ENCODE measurements around the gene RPS18. TPM values are rescaled to one million over a fixed set of nuclear protein-coding genes. Genes with fewer than 3 reads are reported as not detected.

RPS18 gene
- total RNA-seq, 2 experiments from 2014 or later = 5,497 to 5,551 TPM

- CTCF ChIA-PET = interaction anchor here (0.6 to 3.2 kb wide), 5 partner anchors 24 to 118 kb away, joined by 3 to 29 read pairs (median 6); partner anchors contain the start of genes B3GALT4, PFDN6 and WDR46
- H3K4me3 Mint-ChIP-seq = peak overlapping the region; percentile 99
- peaks cover 61% of the 10 kb centered on the region for H3K4me1 Mint-ChIP-seq (ENCODE audit: low read depth)
- no peaks in the 10 kb centered on the region for H3K27me3 Mint-ChIP-seq (ENCODE audit: low read depth)
- peak overlapping the region; percentile 99 for H3K27ac Mint-ChIP-seq
- peaks cover 37% of the 10 kb centered on the region for H3K36me3 Mint-ChIP-seq (ENCODE audit: low read depth)
- intact Hi-C loops (cut with micrococcal nuclease) = loop anchor here (2.0 to 10.0 kb wide), 4 partner anchors 106 to 468 kb away; partner anchors contain the start of genes CUTA and PSMB8
- peak; percentile 77 for DNase-seq
- no peaks in the 10 kb centered on the region for H3K9me3 Mint-ChIP-seq
Measured at GRCh38 chr6:33313105-33313708, 41.3 kb downstream of the RPS18 start.

- H3K27ac Mint-ChIP-seq = peak within 1 kb of the TSS; percentile 99
- CTCF ChIA-PET = interaction anchor here (0.6 to 3.2 kb wide), 5 partner anchors 25 to 117 kb away, joined by 3 to 29 read pairs (median 6); partner anchors contain the start of genes B3GALT4, PFDN6 and WDR46
- peak; percentile 91 for DNase-seq
- no peaks in the 10 kb centered on the region for H3K27me3 Mint-ChIP-seq (ENCODE audit: low read depth)
- H3K4me1 Mint-ChIP-seq (ENCODE audit: low read depth) = peaks cover 62% of the 10 kb centered on the region
- H3K36me3 Mint-ChIP-seq (ENCODE audit: low read depth) = peaks cover 35% of the 10 kb centered on the region
- intact Hi-C loops (cut with micrococcal nuclease) = loop anchor here (1.0 to 10.0 kb wide), 10 partner anchors 9 to 469 kb away; partner anchors contain the start of genes CUTA, PSMB8 and VPS52
- peak within 1 kb of the TSS; percentile 99 for H3K4me3 Mint-ChIP-seq
- no peaks in the 10 kb centered on the region for H3K9me3 Mint-ChIP-seq
Measured at GRCh38 chr6:33313709-33314514, 42.0 kb downstream of the RPS18 start, which contains the start of gene TAPBP. TSS of gene TAPBP (minus strand) at chr6:33314078. CDS start at chr6:33314041, 37 bp downstream.

- Mint-ChIP-seq H3K9me3 (no peaks in the 10 kb centered on the region), H3K27me3 (ENCODE audit: low read depth) (no peaks in the 10 kb centered on the region), H3K4me1 (ENCODE audit: low read depth) (peaks cover 66% of the 10 kb centered on the region), H3K36me3 (ENCODE audit: low read depth) (peaks cover 36% of the 10 kb centered on the region), H3K4me3 (peak overlapping the region; percentile 99), H3K27ac (peak overlapping the region; percentile 99)
- CTCF ChIA-PET = no interaction called here
- intact Hi-C loops (cut with micrococcal nuclease) = loop anchor here (1.0 to 10.0 kb wide), 9 partner anchors 9 to 470 kb away; partner anchors contain the start of genes PSMB8 and VPS52
- peak; percentile 80 for DNase-seq
Measured at GRCh38 chr6:33314515-33314942, 42.7 kb downstream of the RPS18 start.

- intact Hi-C loops (cut with micrococcal nuclease) = loop anchor here (1.0 to 10.0 kb wide), 9 partner anchors 8 to 470 kb away; partner anchors contain the start of genes PSMB8 and VPS52
- Mint-ChIP-seq H3K36me3 (ENCODE audit: low read depth) (peaks cover 41% of the 10 kb centered on the region), H3K27ac (peak overlapping the region; percentile 99), H3K4me1 (ENCODE audit: low read depth) (peaks cover 69% of the 10 kb centered on the region), H3K4me3 (peak overlapping the region; percentile 99), H3K9me3 (no peaks in the 10 kb centered on the region), H3K27me3 (ENCODE audit: low read depth) (no peaks in the 10 kb centered on the region)
- DNase-seq = no peak
- CTCF ChIA-PET = no interaction called here
Measured at GRCh38 chr6:33314943-33315792, 43.3 kb downstream of the RPS18 start.

GRCh38 chr6:33315793-33316602 lies 44.1 kb downstream of the RPS18 start:
- DNase-seq = no peak
- CTCF ChIA-PET = no interaction called here
- H3K9me3 Mint-ChIP-seq = no peaks in the 10 kb centered on the region
- no peak overlapping the region for H3K27ac Mint-ChIP-seq
- peaks cover 75% of the 10 kb centered on the region for H3K4me1 Mint-ChIP-seq (ENCODE audit: low read depth)
- H3K4me3 Mint-ChIP-seq = peak overlapping the region; percentile 99
- peaks cover 41% of the 10 kb centered on the region for H3K36me3 Mint-ChIP-seq (ENCODE audit: low read depth)
- no peaks in the 10 kb centered on the region for H3K27me3 Mint-ChIP-seq (ENCODE audit: low read depth)
- intact Hi-C loops (cut with micrococcal nuclease) = loop anchor here (2.0 to 10.0 kb wide), 2 partner anchors 67 to 471 kb away; partner anchors contain the start of gene PSMB8

- H3K27me3 Mint-ChIP-seq (ENCODE audit: low read depth) = no peaks in the 10 kb centered on the region
- H3K36me3 Mint-ChIP-seq (ENCODE audit: low read depth) = peaks cover 42% of the 10 kb centered on the region
- H3K4me1 Mint-ChIP-seq (ENCODE audit: low read depth) = peaks cover 76% of the 10 kb centered on the region
- no peak for DNase-seq
- intact Hi-C loops (cut with micrococcal nuclease) = loop anchor here (1.0 to 10.0 kb wide), 2 partner anchors 74 to 472 kb away; partner anchors contain the start of genes KIFC1 and PSMB8
- peak overlapping the region; percentile 94 for H3K4me3 Mint-ChIP-seq
- H3K9me3 Mint-ChIP-seq = no peaks in the 10 kb centered on the region
- CTCF ChIA-PET = interaction anchor here (0.6 to 2.3 kb wide), 3 partner anchors 28 to 112 kb away, joined by 3 to 16 read pairs (median 4); no protein-coding TSS in a partner anchor
- H3K27ac Mint-ChIP-seq = peak overlapping the region; percentile 68
Measured at GRCh38 chr6:33316603-33317418, 44.9 kb downstream of the RPS18 start.

DNA sequence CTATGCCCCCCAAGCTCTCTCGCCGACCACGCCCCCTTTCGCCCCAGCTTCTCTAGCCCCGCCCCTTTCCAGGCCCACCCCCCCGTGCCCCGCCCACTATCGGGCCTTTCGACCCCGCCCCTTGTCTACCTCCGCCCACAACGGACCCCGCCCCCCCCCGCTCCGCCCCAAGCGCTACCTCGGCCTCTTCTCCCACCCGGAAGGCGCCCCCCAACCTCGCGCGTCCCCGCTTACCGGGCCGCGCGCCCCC lies 45.5 kb downstream of the RPS18 start:
- no peak for DNase-seq

GRCh38 chr6:33317669-33318425 lies 46.0 kb downstream of the RPS18 start, which contains the start of gene ZBTB22:
TSS of gene ZBTB22 (minus strand) at chr6:33317744. CDS start at chr6:33316916, 828 bp downstream.
- CTCF ChIA-PET = interaction anchor here (0.6 to 2.3 kb wide), 10 partner anchors 18 to 290 kb away, joined by 3 to 16 read pairs (median 4); no protein-coding TSS in a partner anchor
- peak within 1 kb of the TSS; percentile 95 for H3K27ac Mint-ChIP-seq
- H3K4me1 Mint-ChIP-seq (ENCODE audit: low read depth) = peaks cover 72% of the 10 kb centered on the region
- intact Hi-C loops (cut with micrococcal nuclease) = loop anchor here (1.0 to 10.0 kb wide), 2 partner anchors 73 to 473 kb away; partner anchors contain the start of genes KIFC1 and PSMB8
- H3K36me3 Mint-ChIP-seq (ENCODE audit: low read depth) = peaks cover 39% of the 10 kb centered on the region
- peak within 1 kb of the TSS; percentile 94 for H3K4me3 Mint-ChIP-seq
- peak; percentile 97 for DNase-seq
- H3K27me3 Mint-ChIP-seq (ENCODE audit: low read depth) = no peaks in the 10 kb centered on the region
- no peaks in the 10 kb centered on the region for H3K9me3 Mint-ChIP-seq

More for the DNA sequence above, 45.5 kb downstream of the RPS18 start:
- H3K27me3 Mint-ChIP-seq (ENCODE audit: low read depth) = no peaks in the 10 kb centered on the region
- peak overlapping the region; percentile 94 for H3K4me3 Mint-ChIP-seq
- peaks cover 75% of the 10 kb centered on the region for H3K4me1 Mint-ChIP-seq (ENCODE audit: low read depth)
- peaks cover 40% of the 10 kb centered on the region for H3K36me3 Mint-ChIP-seq (ENCODE audit: low read depth)
- no peaks in the 10 kb centered on the region for H3K9me3 Mint-ChIP-seq
- peak overlapping the region; percentile 68 for H3K27ac Mint-ChIP-seq
- CTCF ChIA-PET = interaction anchor here (0.6 to 2.3 kb wide), 5 partner anchors 19 to 290 kb away, joined by 3 to 16 read pairs (median 4); no protein-coding TSS in a partner anchor
- intact Hi-C loops (cut with micrococcal nuclease) = loop anchor here (1.0 to 10.0 kb wide), 2 partner anchors 74 to 473 kb away; partner anchors contain the start of genes KIFC1 and PSMB8

DNA sequence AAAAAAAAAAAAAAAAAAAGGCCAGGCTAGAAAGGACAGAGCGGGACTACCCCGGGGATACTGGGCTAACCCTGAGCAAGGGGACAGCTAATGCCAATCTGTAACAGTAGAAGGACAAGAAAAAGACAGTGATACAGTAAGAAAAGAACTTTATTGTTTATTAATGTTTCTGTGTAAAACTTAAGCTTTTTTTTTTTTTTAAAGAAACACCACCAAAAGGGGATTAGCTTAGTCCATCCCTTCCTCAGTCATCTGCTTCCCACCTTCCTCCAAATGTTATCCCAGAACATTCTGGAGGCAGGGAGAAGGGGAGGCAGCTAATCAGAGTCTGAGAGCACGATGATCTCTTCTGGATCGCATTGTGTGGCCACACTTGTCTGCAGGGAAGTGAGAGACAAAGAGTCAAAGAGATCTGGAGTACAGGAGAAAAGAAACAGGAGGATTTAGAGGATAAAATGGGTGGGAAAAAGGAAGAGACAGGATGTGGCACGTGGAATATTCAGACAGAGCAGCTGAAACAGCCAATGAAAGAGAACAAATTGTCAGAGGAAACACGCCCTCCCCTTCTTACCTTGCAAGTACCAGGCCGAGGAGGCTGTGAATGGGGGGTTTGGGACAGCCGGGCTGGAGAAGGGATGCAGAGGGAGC lies 46.7 kb downstream of the RPS18 start:
- DNase-seq = no peak
- H3K27me3 Mint-ChIP-seq (ENCODE audit: low read depth) = no peaks in the 10 kb centered on the region
- H3K4me3 Mint-ChIP-seq = peak overlapping the region; percentile 94
- CTCF ChIA-PET = interaction anchor here (0.6 to 2.3 kb wide), 9 partner anchors 17 to 289 kb away, joined by 3 to 16 read pairs (median 4); no protein-coding TSS in a partner anchor
- H3K36me3 Mint-ChIP-seq (ENCODE audit: low read depth) = peaks cover 32% of the 10 kb centered on the region
- H3K27ac Mint-ChIP-seq = peak overlapping the region; percentile 95
- peaks cover 72% of the 10 kb centered on the region for H3K4me1 Mint-ChIP-seq (ENCODE audit: low read depth)
- no peaks in the 10 kb centered on the region for H3K9me3 Mint-ChIP-seq
- intact Hi-C loops (cut with micrococcal nuclease) = loop anchor here (10.0 kb wide), 1 partner anchor 474 kb away; the partner anchor contains the start of gene PSMB8
